GM12801 (cell line): ENCODE data around the gene ZBTB7C.

ENCODE experiments used
- CTCF ChIP-seq: IDR thresholded peaks from one replicate; pipeline ENCODE4 v1.5.1; 2011; ENCODE audit warnings: control low read depth; ENCODE audit not compliant: insufficient read length; ENCODE audit errors: extremely low read depth

ZBTB7C gene

GRCh38 chr18:48385596-48385995, 23.6 kb downstream of the ZBTB7C start:
- TF ChIP-seq CTCF: no peak

GRCh38 chr18:48376934-48377333, 32.2 kb downstream of the ZBTB7C start:
- TF ChIP-seq CTCF: no peak

- no peak for TF ChIP-seq CTCF
These were observed 32.8 kb downstream of the ZBTB7C start for GRCh38 chr18:48376406-48376805.

GRCh38 chr18:48375150-48375800, 33.9 kb downstream of the ZBTB7C start:
- no peak for TF ChIP-seq CTCF

GRCh38 chr18:48374423-48375149, 34.6 kb downstream of the ZBTB7C start:
- TF ChIP-seq CTCF: no peak

GRCh38 chr18:48371854-48372602, 37.2 kb downstream of the ZBTB7C start:
- TF ChIP-seq CTCF: no peak

- TF ChIP-seq CTCF: no peak
These were observed 41.6 kb downstream of the ZBTB7C start for GRCh38 chr18:48367557-48367956.
